ENCODE measurements around the gene BACH2. TPM values are rescaled to one million over a fixed set of nuclear protein-coding genes. Genes with fewer than 3 reads are reported as not detected.
A peak's percentile ranks its signal among the peaks of the same experiment; 100 is the strongest.
"Not testable (repeated sequence)": the region's sequence is repeated elsewhere in the genome, so short reads cannot be mapped to it uniquely, and the experiment has no call there.

BACH2 gene
- total RNA-seq, 1 donor from 2014 or later: 2.1 TPM

DNA sequence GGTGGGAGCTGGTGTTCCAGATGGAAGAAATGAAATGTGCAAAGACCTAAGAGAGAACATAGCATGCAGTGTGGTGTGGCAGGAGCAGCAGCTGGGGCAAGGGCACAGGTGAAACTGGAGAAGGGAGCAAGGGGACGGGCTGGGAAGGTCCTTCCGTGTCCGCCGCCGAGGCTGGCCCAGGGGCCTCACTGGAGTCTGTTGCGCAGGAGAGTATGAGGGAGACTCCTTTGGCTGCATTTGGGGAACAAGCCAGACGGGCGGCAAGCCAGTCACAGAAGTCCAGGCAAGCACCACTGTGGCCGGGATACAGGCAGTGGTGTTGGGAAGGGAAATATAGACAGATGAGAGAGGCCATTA is 324.6 kb downstream of the BACH2 start:
- H3K36me3 ChIP-seq (ENCODE audit: control insufficient read depth, insufficient read depth, low read length): no peaks in the 10 kb centered on the region
- no peaks in the 10 kb centered on the region for H3K27me3 ChIP-seq (ENCODE audit: control insufficient read depth, insufficient read depth, low read length)
- H3K4me3 ChIP-seq (ENCODE audit: low read depth, low read length): no peak overlapping the region
- TF ChIP-seq, protein P1, sequence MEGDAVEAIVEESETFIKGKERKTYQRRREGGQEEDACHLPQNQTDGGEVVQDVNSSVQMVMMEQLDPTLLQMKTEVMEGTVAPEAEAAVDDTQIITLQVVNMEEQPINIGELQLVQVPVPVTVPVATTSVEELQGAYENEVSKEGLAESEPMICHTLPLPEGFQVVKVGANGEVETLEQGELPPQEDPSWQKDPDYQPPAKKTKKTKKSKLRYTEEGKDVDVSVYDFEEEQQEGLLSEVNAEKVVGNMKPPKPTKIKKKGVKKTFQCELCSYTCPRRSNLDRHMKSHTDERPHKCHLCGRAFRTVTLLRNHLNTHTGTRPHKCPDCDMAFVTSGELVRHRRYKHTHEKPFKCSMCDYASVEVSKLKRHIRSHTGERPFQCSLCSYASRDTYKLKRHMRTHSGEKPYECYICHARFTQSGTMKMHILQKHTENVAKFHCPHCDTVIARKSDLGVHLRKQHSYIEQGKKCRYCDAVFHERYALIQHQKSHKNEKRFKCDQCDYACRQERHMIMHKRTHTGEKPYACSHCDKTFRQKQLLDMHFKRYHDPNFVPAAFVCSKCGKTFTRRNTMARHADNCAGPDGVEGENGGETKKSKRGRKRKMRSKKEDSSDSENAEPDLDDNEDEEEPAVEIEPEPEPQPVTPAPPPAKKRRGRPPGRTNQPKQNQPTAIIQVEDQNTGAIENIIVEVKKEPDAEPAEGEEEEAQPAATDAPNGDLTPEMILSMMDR (IDR thresholded peaks at IDR 0.05; ENCODE audit: insufficient read depth, low read length, severe bottlenecking): no peak
- no peak for FAIRE-seq
- DNase-seq (ENCODE audit: low read depth): no peak

DNA sequence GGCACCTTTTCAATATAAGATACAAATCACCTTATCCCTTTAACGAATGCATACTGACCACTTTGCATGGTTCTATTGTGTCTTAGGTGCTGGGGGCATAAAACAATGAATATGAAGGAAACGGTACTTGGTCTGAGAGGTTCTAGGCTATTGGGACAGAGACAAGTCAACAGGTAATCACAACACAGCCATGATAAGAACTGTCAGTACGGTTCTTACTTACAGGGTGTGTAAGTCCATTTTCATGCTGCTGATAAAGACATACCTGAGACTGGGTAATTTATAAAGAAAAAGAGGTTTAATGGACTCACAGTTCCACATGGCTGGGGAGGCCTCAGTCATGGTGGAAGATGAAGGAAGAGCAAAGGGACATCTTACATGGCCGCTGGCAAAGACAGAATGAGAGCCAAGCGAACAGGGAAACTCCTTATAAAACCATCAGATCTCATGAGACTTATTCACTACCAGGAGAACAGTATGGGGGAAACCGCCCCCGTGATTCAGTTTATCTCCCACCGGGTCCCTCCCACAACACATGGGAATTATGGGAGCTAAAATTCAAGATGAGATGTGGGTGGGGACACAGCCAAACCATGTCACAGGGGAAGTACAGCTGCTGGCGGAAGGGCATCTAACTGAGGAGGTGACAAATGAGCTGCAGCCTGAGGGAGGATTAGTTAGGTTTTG is 325.2 kb downstream of the BACH2 start:
- H3K4me3 ChIP-seq (ENCODE audit: low read depth, low read length); H3K27me3 ChIP-seq (ENCODE audit: control insufficient read depth, insufficient read depth, low read length); FAIRE-seq; H3K36me3 ChIP-seq (ENCODE audit: control insufficient read depth, insufficient read depth, low read length); DNase-seq (ENCODE audit: low read depth): not testable (repeated sequence)

DNA sequence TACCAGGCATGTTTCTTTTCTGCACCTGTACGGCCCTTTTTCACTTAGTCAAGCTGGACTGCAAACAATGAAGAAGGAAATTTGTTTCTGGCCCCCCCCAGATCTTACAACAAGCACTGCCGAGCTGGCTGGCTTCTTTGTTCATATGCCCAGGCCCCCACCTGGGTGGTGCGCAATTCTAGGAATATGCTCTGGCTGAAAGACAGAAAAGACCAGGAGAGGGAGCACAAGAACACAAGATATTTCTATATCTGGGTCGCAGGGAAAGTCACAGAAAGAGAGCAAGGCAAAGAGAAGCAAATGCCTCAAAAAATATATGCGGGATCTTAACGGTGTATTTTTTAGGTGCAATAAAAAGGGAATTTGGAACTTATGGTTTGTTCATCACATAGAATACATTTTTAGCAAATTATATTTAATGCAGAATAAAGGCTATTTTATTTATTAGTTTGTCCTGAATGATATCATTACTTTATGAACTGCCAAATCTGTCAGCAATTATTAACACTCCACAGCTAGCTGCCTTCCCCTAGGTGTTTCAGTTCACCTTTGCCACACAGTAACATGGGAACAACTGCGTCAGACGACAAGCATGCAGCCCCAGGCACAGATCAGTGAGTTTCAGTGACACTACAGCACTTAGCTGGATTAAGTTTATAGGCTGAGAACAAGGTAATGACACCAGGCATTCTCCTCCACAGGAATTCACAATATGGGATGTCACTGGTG is 325.9 kb downstream of the BACH2 start:
- TF ChIP-seq, protein P1 (IDR thresholded peaks at IDR 0.05; ENCODE audit: insufficient read depth, low read length, severe bottlenecking): peak; percentile 59
- Histone ChIP-seq H3K4me3 (ENCODE audit: low read depth, low read length) (no peak overlapping the region), H3K27me3 (ENCODE audit: control insufficient read depth, insufficient read depth, low read length) (no peaks in the 10 kb centered on the region), H3K36me3 (ENCODE audit: control insufficient read depth, insufficient read depth, low read length) (no peaks in the 10 kb centered on the region)
- DNase-seq (ENCODE audit: low read depth) (peak; percentile 49), FAIRE-seq (no peak)

DNA sequence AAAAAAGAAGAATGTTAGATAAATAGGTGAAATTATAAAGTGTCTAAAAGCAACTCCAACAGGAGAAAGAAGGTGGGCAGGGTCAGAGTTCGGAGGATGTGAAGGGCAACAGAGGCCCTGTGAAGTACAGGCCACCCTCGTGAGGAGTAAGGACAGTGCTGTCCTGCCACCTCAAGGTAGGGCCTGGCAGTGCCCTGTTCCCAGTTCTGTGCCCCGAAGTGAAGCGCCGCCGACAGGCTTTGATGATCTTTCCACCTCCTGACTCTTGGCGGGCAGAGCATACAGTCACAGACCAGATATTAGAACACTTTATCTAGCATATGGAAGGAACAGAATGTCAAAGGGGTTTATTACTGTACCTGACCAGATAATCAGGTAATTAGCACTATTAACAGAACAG is 326.6 kb downstream of the BACH2 start:
- no peak for DNase-seq (ENCODE audit: low read depth)
- H3K27me3 ChIP-seq (ENCODE audit: control insufficient read depth, insufficient read depth, low read length): no peaks in the 10 kb centered on the region
- TF ChIP-seq, protein P1 (IDR thresholded peaks at IDR 0.05; ENCODE audit: insufficient read depth, low read length, severe bottlenecking): peak; percentile 8
- no peak overlapping the region for H3K4me3 ChIP-seq (ENCODE audit: low read depth, low read length)
- FAIRE-seq: no peak
- no peaks in the 10 kb centered on the region for H3K36me3 ChIP-seq (ENCODE audit: control insufficient read depth, insufficient read depth, low read length)

DNA sequence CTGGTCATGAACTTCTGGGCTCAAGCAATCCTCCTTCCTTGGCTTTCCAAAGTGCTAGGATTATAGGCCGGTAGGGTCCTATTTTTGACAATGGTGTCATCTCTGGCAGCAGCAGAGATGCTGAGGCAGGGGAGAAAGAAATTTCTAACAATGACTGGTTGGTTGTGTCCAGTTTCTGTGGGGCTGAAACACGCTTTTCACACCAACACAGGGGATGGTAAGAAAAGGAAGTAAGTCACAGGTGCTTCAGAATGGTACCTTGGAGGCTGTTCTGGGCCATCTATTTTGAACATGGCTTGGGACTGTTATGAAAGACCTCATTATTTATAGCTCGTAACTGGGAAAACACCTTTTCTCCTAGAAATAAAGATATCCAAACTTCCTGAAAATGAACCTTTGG is 329.7 kb downstream of the BACH2 start:
- FAIRE-seq (no peak), DNase-seq (ENCODE audit: low read depth) (no peak)
- Histone ChIP-seq H3K4me3 (ENCODE audit: low read depth, low read length) (no peak overlapping the region), H3K36me3 (ENCODE audit: control insufficient read depth, insufficient read depth, low read length) (no peaks in the 10 kb centered on the region), H3K27me3 (ENCODE audit: control insufficient read depth, insufficient read depth, low read length) (no peaks in the 10 kb centered on the region)
- TF ChIP-seq, protein P1 (IDR thresholded peaks at IDR 0.05; ENCODE audit: insufficient read depth, low read length, severe bottlenecking): no peak

DNA sequence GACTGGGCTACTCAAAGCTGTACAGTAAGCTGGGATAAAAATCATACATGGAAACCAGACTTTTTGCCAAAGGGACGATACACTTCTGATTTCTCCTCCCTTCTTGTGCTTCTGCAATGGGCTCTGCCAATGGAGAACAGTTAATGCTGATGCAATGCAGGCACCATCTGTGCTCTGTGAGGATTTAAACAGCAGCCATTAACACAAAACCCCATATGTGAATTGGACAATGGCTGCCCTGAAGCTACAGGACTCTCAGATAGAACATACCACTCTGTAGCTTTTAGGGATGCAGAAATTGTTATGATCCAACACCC is 330.5 kb downstream of the BACH2 start:
- no peak for DNase-seq (ENCODE audit: low read depth)
- TF ChIP-seq, protein P1 (IDR thresholded peaks at IDR 0.05; ENCODE audit: insufficient read depth, low read length, severe bottlenecking): no peak
- Histone ChIP-seq H3K4me3 (ENCODE audit: low read depth, low read length) (no peak overlapping the region), H3K36me3 (ENCODE audit: control insufficient read depth, insufficient read depth, low read length) (no peaks in the 10 kb centered on the region), H3K27me3 (ENCODE audit: control insufficient read depth, insufficient read depth, low read length) (no peaks in the 10 kb centered on the region)
- FAIRE-seq: no peak

Data from bronchial epithelial cell (primary cell).